CD14-positive monocyte (primary cell): ENCODE results near the gene SCN1B. TPM values are rescaled to one million over a fixed set of nuclear protein-coding genes. Genes with fewer than 3 reads are reported as not detected.

Experiments
- DNase-seq, 3 donors: peaks; one replicate each; pipeline ENCODE4 v3.0.0-alpha.2; 2011 to 2022
- H2AFZ ChIP-seq: 2 replicates; pipeline ENCODE4 v1.6.0; 2012; ENCODE audit warnings: mild to moderate bottlenecking, low read depth, low read length, inconsistent platforms; ENCODE audit not compliant: insufficient read depth, poor library complexity, severe bottlenecking
- H3K27ac ChIP-seq, 2 donors: 1 replicate in 1 of 2; 2 replicates in 1 of 2; pipeline ENCODE4 v1.5.1; 2012 to 2013; ENCODE audit warnings: low read length in 2 of 2, control low read depth in 1 of 2, inconsistent platforms in 1 of 2, low read depth in 1 of 2, mild to moderate bottlenecking in 1 of 2
- H3K27me3 ChIP-seq, 2 donors: one replicate each; pipeline versions ENCODE4 v1.6.0 to v1.6.1; 2011 to 2013; ENCODE audit warnings: low read length in 2 of 2; ENCODE audit not compliant: control insufficient read depth in 2 of 2, insufficient read depth in 2 of 2
- H3K36me3 ChIP-seq, 2 donors: replicated peaks in 1 of 2; 1 replicate in 1 of 2; 2 replicates in 1 of 2; pipeline versions ENCODE4 v1.5.1 to v1.6.1; 2012 to 2013; ENCODE audit warnings: low read length in 2 of 2, control low read depth in 1 of 2, inconsistent platforms in 1 of 2, mild to moderate bottlenecking in 1 of 2; ENCODE audit not compliant: insufficient read depth in 2 of 2, control insufficient read depth in 1 of 2
- H3K4me1 ChIP-seq, 2 donors: 1 replicate in 1 of 2; 2 replicates in 1 of 2; pipeline versions ENCODE4 v1.5.1 to v1.6.1; 2012 to 2013; ENCODE audit warnings: low read length in 2 of 2, control low read depth in 1 of 2, inconsistent platforms in 1 of 2, mild to moderate bottlenecking in 1 of 2, moderate library complexity in 1 of 2; ENCODE audit not compliant: insufficient read depth in 2 of 2, control insufficient read depth in 1 of 2
- H3K4me2 ChIP-seq: replicated peaks from 2 replicates; pipeline ENCODE3; 2012; ENCODE audit warnings: low read length, moderate library complexity, mild to moderate bottlenecking; ENCODE audit not compliant: poor library complexity, severe bottlenecking; ENCODE audit errors: extremely low read depth
- H3K4me3 ChIP-seq, 3 experiments: fragments of 200-600 bp in 1 of 3; sonication (generic) in 1 of 3; replicated peaks in 1 of 3; 1 replicate in 2 of 3; 2 replicates in 1 of 3; pipeline ENCODE4 v1.5.1; 2011 to 2013; ENCODE audit warnings: low read length in 3 of 3, mild to moderate bottlenecking in 3 of 3, control low read depth in 2 of 3, low read depth in 2 of 3, inconsistent platforms in 1 of 3, moderate library complexity in 1 of 3
- H3K79me2 ChIP-seq: 2 replicates; pipeline ENCODE4 v1.6.0; 2012; ENCODE audit warnings: mild to moderate bottlenecking, control low read depth, inconsistent platforms, low read length, moderate library complexity; ENCODE audit not compliant: insufficient read depth
- H3K9ac ChIP-seq: 2 replicates; pipeline ENCODE4 v1.6.0; 2017; ENCODE audit warnings: low read length, mild to moderate bottlenecking; ENCODE audit not compliant: insufficient read depth, poor library complexity, severe bottlenecking
- H3K9me3 ChIP-seq, 2 donors: replicated peaks in 1 of 2; 1 replicate in 1 of 2; 2 replicates in 1 of 2; pipeline versions ENCODE4 v1.5.1 to v1.6.1; 2012 to 2013; ENCODE audit warnings: low read length in 2 of 2, control low read depth in 1 of 2; ENCODE audit not compliant: control insufficient read depth in 1 of 2, insufficient read depth in 1 of 2
- H4K20me1 ChIP-seq: 2 replicates; pipeline ENCODE4 v1.6.0; 2012; ENCODE audit warnings: mild to moderate bottlenecking, low read length, control low read depth, moderate library complexity; ENCODE audit not compliant: insufficient read depth
- H3K27ac Mint-ChIP-seq, 7 donors: one replicate each; pipeline ENCODE4 v1.8.0; 2020; ENCODE audit warnings: mild to moderate bottlenecking in 7 of 7, mixed read lengths in 7 of 7, moderate library complexity in 6 of 7, inconsistent platforms in 2 of 7
- H3K27me3 Mint-ChIP-seq, 3 donors: one replicate each; pipeline ENCODE4 v1.8.0; 2021 to 2022; ENCODE audit warnings: low read depth in 3 of 3, mild to moderate bottlenecking in 3 of 3, mixed read lengths in 3 of 3, moderate library complexity in 3 of 3, inconsistent platforms in 1 of 3
- H3K36me3 Mint-ChIP-seq, 2 donors: one replicate each; pipeline ENCODE4 v1.8.0; 2020; ENCODE audit warnings: mixed read lengths in 2 of 2, inconsistent platforms in 1 of 2, mild to moderate bottlenecking in 1 of 2
- H3K4me1 Mint-ChIP-seq: one replicate; pipeline ENCODE4 v1.8.0; 2020; ENCODE audit warnings: mild to moderate bottlenecking, mixed read lengths
- H3K4me3 Mint-ChIP-seq, 2 donors: one replicate each; pipeline ENCODE4 v1.8.0; 2020; ENCODE audit warnings: mild to moderate bottlenecking in 2 of 2, mixed read lengths in 2 of 2, moderate library complexity in 1 of 2
- H3K9me3 Mint-ChIP-seq, 7 donors: one replicate each; pipeline ENCODE4 v1.8.0; 2020 to 2022; ENCODE audit warnings: mixed read lengths in 7 of 7, mild to moderate bottlenecking in 6 of 7, moderate library complexity in 6 of 7, inconsistent platforms in 2 of 7
- WGBS: methylation state at CpG from one replicate; pipeline ENCODE4 v1.1.5; 2013; ENCODE audit warnings: missing lambda C conversion rate; ENCODE audit not compliant: insufficient coverage; 5-methylcytosine and 5-hydroxymethylcytosine counted together
- intact Hi-C, 2 donors: fragments of 100-400 bp; cut with micrococcal nuclease; formaldehyde crosslinking; loops; one replicate each; pipeline versions ENCODE4 v1.15.0 to v1.15.1; 2023
- polyA plus RNA-seq, 3 donors: library from polyadenylated mRNA; depleted of rRNA in 1 of 3; unstranded in 2 of 3; stranded (reverse) in 1 of 3; fragments of 300-500 nt in 2 of 3; fragments of >200 nt in 1 of 3; fragmentation: Illumina TruSeq in 2 of 3; gene quantifications; 1 replicate in 2 of 3; 2 replicates in 1 of 3; pipeline ENCODE4 v1.2.3, GENCODE V29; 2012 to 2021
- TF ChIP-seq, protein P1 (sequence below): fragments of 200-600 bp; IDR thresholded peaks from one replicate; pipeline ENCODE4 v1.8.0; 2022; ENCODE audit warnings: antibody characterized with exemption, mild to moderate bottlenecking

Gene SCN1B
- polyA plus RNA-seq, 3 donors, result 0.08 to 0.68 TPM; not detected in 1

DNA sequence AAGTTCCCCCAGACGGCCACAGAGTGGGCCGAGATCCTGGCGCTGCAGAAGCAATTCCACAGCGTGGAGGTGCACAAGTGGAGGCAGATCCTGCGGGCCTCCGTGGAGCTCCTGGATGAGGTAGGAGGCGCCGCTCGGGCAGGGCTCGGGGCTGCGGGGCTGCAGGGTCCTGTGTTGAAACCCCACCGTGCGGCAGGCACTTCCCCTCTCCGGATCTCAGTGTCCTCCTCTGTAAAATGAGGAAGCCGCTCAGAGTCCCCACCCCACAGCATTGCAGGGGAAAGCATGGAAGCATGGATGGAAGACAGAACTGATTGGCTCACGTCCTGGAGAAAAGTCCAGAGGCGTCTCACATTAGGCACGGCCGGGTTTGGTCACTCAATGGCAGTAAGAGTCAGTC lies 6.8 kb upstream of the SCN1B start:
- H3K27ac Mint-ChIP-seq, result no peak overlapping the region
- H3K27me3 ChIP-seq, result no peaks in the 10 kb centered on the region
- 35% methylated on average over 17 of the region's 19 CpGs for WGBS

DNA sequence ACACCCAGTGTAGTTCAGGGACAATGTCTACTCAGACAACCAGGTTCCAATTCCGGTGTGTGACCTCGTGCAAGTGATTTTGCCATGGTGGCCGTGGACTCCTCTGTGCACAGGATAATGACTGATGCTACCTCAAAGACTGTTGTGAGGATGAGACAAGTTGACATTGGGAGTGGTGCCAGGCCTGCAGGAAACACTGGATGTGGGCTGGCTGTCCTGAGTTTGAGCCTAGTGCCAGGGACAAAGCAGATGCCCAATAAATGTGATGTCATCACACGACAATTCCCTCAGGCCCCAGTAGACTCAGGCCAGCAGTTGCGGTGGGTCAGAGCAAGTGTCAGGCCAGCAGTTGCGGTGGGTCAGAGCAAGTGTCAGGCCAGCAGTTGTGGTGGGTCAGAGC lies 6.2 kb upstream of the SCN1B start:
- no peaks in the 10 kb centered on the region for H3K9me3 ChIP-seq
- H3K9ac ChIP-seq, result no peak overlapping the region
- H2AFZ ChIP-seq, result no peak overlapping the region
- H3K9me3 Mint-ChIP-seq, result peaks cover 0 to 3% (median 0%) of the 10 kb centered on the region in 7 donors
- no peaks in the 10 kb centered on the region for H3K79me2 ChIP-seq
- H3K27ac Mint-ChIP-seq, result no peak overlapping the region
- peaks cover 15 to 16% of the 10 kb centered on the region in 2 donors for H3K4me1 ChIP-seq
- TF ChIP-seq, protein P1, sequence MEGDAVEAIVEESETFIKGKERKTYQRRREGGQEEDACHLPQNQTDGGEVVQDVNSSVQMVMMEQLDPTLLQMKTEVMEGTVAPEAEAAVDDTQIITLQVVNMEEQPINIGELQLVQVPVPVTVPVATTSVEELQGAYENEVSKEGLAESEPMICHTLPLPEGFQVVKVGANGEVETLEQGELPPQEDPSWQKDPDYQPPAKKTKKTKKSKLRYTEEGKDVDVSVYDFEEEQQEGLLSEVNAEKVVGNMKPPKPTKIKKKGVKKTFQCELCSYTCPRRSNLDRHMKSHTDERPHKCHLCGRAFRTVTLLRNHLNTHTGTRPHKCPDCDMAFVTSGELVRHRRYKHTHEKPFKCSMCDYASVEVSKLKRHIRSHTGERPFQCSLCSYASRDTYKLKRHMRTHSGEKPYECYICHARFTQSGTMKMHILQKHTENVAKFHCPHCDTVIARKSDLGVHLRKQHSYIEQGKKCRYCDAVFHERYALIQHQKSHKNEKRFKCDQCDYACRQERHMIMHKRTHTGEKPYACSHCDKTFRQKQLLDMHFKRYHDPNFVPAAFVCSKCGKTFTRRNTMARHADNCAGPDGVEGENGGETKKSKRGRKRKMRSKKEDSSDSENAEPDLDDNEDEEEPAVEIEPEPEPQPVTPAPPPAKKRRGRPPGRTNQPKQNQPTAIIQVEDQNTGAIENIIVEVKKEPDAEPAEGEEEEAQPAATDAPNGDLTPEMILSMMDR, result no peak
- H3K27me3 Mint-ChIP-seq, result peaks cover under 1 to 4% (median 3%) of the 10 kb centered on the region in 3 donors
- over 99% methylated on average over 6 of the region's 6 CpGs for WGBS
- no peak overlapping the region for H3K4me3 Mint-ChIP-seq
- H3K4me1 Mint-ChIP-seq, result peaks cover 16% of the 10 kb centered on the region
- intact Hi-C loops, result no loop called here
- H3K27me3 ChIP-seq, result peaks cover 0 to 2% of the 10 kb centered on the region in 2 donors
- H3K4me3 ChIP-seq, result no peak overlapping the region
- no peak for DNase-seq
- H3K36me3 ChIP-seq, result peaks cover 85 to 94% of the 10 kb centered on the region in 2 donors
- H3K36me3 Mint-ChIP-seq, result peaks cover 82 to 95% of the 10 kb centered on the region in 2 donors
- H3K27ac ChIP-seq, result peak overlapping the region in 1 of 2 donors; percentile 14
- no peak overlapping the region for H3K4me2 ChIP-seq
- H4K20me1 ChIP-seq, result peaks cover 21% of the 10 kb centered on the region

More for the DNA sequence above, 6.8 kb upstream of the SCN1B start:
- Histone ChIP-seq H2AFZ (no peak overlapping the region), H3K4me1 (peaks cover 15 to 16% of the 10 kb centered on the region in 2 donors), H3K4me2 (no peak overlapping the region), H3K9ac (no peak overlapping the region), H3K79me2 (no peaks in the 10 kb centered on the region), H3K4me3 (no peak overlapping the region), H4K20me1 (peaks cover 21% of the 10 kb centered on the region), H3K27ac (peak overlapping the region in 1 of 2 donors; percentile 31), H3K36me3 (peaks cover 91 to 100% of the 10 kb centered on the region in 2 donors), H3K9me3 (no peaks in the 10 kb centered on the region)
- Mint-ChIP-seq H3K36me3 (peaks cover 87 to 98% of the 10 kb centered on the region in 2 donors), H3K4me1 (peaks cover 16% of the 10 kb centered on the region), H3K9me3 (no peaks in the 10 kb centered on the region), H3K27me3 (peaks cover 0 to 3% (median 0%) of the 10 kb centered on the region in 3 donors), H3K4me3 (no peak overlapping the region)
- peak in 2 of 3 donors; percentile 41 to 55 for DNase-seq
- intact Hi-C loops, result no loop called here
- TF ChIP-seq, protein P1, result no peak
